Activated CD8-positive, alpha-beta memory T cell treated with anti-CD3 and anti-CD28 coated beads for 24 hours (primary cell): ENCODE data around the gene BARHL2.

ENCODE experiments used
- DNase-seq: peaks from one replicate; pipeline ENCODE4 v3.0.0-alpha.2; 2020

Gene BARHL2

GRCh38 chr1:90716552-90717355, at the start of gene BARHL2:
Gene BARHL2 (minus strand): TSS chr1:90717302. CDS start chr1:90717195, 107 bp downstream.
- DNase-seq, result no peak

DNA sequence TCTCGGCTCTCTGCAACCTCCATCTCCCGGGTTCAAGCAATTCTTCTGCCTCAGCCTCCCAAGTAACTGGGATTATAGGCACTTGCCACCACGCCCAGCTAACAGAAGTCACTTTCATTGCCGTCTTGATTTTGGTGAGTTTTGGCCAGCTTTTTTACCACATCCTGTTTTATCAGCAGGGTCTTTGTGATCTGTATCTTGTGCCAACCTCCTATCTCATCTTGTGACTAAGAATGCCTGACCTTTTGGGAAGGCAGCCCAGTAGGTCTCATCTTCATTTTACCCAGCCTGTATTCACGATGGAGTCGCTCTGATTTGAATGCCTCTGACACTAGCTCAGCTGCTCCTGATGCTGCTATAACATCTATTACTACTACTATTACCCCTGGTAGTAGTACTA, 46.8 kb upstream of the BARHL2 start:
- no peak for DNase-seq

- DNase-seq, result no peak
Observed at GRCh38 chr1:90763506-90763905, 46.4 kb upstream of the BARHL2 start.

DNA sequence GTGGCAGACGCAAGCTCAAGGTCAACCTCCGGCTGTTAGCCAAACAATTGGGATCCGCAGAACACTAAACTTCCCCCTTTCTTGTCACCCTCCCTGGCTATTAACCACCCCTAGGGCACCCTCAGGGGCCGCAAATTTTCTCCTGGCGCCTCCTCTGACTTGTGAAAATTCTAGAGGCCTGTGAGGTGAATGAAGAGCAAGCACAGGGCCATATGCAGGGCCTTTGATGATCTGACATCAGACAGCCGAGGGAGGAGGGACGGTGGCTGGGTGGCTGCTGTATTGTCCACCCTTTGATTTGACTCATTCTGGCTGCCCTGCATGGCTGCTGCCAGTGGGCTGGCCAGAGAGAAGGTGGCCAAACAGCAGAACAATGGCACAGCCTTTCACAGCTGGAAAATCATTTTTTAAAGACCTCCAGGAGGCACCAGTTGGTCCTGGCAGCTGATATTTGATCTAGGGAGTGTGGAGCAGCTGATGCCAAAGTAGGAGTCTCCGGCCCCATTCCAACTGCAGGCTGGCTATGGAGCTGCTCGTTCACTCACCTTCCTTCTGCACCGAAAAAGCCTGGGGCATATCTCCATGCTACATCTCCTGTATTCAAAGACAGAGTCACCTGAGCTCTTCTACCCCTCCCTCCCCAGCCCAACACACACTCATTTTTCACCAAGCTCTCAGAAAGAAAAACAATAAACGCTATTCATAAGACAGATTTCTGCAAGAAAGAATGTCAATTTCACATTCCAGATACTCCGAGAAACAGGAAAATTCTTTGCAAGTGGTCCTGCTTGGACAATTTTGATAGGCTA, 44.9 kb upstream of the BARHL2 start:
- no peak for DNase-seq

GRCh38 chr1:90761156-90761555, 44.1 kb upstream of the BARHL2 start:
- DNase-seq, result no peak

- DNase-seq, result no peak
Observed at GRCh38 chr1:90753556-90753955, 36.5 kb upstream of the BARHL2 start.

DNA sequence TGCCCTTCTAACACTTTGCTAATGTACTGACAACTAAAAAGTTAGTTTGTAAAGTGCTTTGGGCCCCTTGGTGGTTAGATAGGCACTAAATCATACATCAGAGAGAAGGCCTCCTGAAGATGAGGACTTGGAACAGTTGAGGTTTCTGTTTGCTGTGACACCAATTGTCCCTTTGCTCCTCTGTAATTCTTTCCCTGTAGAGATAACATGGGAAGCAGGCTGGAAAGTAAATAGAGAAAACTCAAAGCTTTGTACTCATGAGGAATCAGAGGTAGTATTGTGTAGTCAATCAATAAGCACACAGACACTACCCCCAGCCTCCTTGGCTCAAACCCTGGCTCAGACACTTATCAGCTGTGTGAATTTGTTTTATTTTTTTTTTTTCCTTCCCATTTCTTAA, 31.6 kb upstream of the BARHL2 start:
- DNase-seq, result no peak

DNA sequence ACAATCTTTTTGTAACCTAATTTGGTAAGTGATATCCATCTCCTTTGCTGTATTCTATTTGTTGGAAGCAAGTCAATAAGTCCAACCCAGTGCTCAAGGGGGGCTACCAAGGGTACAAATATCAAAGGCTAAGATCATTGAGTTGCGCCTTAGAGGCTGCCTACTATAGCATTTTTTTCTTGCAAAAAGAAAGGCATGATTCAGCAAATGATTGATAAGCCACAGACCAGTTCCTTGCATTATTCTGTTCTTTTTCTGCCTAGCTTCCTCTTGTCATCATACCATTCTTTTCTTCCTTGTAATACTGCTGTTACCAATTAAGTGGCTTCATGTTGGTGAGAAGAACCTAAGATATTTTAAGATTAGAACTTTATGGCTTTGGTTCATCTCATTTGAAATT, 29.8 kb upstream of the BARHL2 start:
- no peak for DNase-seq

- DNase-seq, result no peak
Observed at GRCh38 chr1:90745972-90746371, 28.9 kb upstream of the BARHL2 start.

GRCh38 chr1:90732136-90732535, 15.0 kb upstream of the BARHL2 start:
- DNase-seq, result no peak

DNA sequence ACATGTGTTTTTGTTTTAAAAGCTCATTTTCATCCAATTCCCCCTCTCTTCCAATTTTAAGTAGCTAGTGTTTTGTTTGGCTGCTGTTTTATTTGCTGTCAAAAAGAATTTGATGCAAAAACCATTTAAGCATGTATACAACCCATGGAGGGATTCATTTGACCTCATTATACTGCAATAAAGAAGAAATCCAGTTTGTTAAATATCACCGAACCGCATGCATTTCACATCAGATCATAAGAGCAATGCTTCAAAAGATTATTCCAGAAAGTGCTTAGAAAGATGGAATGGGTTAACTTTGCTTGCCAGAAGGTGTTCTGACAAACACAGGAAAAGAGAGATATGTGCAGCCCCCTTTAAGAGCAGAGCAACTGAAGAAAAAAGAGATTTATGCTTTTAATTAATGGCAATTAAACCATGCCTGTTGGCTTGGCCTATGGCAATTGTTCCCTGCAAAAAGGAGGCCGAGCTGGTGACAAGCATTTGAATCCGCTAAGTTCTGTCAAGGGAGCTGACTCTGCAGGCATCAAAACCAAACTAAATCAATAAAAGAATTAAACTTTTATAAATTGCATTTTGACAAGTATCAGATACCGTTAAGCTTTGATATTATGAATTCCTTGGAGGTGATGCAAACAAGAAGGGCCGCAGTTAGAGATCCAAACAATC, 14.4 kb upstream of the BARHL2 start:
- no peak for DNase-seq

DNA sequence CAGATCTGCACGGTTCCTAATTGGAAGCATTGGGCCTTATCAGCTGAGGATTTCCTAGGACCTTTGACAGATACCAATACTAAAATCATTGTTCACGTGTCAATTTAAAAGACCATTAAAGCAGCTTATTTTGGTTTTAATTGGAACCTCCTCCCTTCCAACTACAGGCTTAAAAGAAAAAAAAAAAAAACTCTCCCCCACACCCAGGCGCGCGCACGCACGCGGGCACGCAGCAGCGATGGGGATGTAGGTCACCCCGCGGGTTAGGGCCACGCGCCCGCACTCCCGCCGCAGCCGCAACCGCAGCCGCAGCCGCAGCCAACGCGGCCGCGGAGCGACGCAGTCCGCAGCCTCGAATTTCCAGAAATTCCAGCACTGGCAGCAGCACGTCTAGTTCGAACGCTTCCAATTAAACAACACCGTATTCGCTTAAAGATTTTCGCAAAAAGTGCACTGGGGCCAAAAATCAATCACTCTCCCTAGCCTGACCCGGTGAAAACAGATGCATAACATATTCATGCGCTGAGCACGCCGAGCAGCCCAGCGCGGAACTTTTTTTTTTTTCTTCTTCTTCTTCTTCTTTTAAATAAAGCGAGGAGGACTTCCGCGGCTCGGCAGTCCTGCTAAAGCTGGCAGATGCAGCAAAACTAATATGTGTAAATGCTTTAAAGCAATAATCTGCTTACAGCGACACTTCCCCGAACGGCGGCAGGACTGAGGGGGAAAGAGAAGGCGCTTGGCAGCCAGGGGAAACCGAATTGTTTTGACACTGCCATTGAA, 13.3 kb upstream of the BARHL2 start:
- DNase-seq, result no peak

DNA sequence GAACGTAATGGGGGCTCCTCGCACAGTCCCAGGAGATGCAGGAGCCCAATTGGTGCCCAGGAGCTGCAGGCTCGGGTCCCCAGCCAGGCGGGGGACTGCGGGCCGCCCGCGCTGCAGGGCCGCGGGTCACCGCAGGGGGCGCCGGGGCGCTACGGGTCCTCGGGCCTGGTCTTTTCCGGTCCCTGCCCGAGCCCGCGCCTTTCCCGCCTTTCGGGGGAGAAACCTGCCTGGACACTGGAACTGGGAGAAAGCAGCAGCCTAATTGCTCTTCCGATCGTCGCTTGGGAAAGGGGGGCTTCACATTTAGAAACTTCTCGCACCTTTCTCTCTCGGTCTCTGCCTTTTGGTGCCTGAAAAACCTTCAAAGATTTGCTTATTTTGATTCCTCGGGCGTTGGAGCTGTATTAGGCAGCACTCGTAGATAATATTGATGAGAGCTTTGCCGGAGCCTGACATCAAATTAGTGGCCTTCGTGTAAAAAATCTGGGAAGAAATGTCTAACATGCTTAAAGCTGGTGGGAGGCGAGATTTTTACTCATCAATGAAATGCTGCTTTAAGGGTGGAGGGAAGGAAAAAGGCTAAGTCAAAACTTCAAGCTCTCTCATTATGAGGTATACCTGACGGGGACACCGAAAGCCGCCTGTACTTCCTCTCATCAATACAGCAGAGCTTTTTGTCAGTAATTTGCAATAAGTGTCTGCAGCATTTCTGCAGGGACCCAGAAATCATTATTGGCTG, 12.6 kb upstream of the BARHL2 start:
- DNase-seq, result no peak

- DNase-seq, result no peak
Observed at GRCh38 chr1:90728502-90729287, 11.6 kb upstream of the BARHL2 start.

GRCh38 chr1:90727917-90728501, 10.9 kb upstream of the BARHL2 start:
- no peak for DNase-seq

- no peak for DNase-seq
Observed at GRCh38 chr1:90726986-90727480, 9.9 kb upstream of the BARHL2 start.

GRCh38 chr1:90726425-90726985, 9.4 kb upstream of the BARHL2 start:
- no peak for DNase-seq

GRCh38 chr1:90725657-90726424, 8.7 kb upstream of the BARHL2 start:
- DNase-seq, result no peak

DNA sequence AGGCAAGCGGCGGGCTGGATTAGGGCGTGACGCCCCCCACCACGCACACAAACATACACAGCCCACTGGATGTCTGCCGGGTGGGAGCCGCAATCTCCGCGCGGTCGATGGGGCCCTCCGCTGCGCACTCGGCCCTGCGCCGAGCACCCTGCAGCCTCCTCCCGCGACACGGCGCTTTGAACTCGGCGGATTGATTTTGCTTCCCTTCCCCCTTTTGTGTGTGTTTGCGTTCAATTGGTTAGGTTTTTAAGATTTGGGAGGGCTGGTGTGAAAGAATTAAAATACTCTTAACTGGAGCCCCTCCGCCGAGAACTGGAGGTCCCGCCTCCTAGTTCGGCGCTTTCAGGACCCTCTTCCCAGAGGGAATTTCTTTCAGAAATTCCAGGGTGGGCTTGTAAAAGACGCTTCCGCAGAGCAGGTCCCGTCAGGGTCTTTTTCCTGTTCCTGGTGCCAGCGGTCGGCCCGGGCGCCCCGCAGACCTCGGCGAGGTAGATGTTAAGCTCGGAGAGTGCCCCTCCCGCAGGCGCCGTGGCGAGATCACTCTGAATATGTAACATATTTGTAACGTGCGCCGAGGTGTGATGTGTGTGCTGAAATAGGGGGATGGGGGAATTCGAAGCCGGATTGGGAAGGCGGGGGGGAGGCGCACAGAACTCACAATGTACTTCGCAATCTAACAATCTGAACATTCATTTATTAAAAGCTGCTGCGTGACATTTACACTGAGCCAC, 8.0 kb upstream of the BARHL2 start:
- no peak for DNase-seq
